ENCODE measurements around the gene NIPSNAP3A.

GRCh38 chr9:104774831-104775573, 27.5 kb downstream of the NIPSNAP3A start:
- no peak for TF ChIP-seq EZH2 (IDR thresholded peaks at IDR 0.05; ENCODE audit: borderline replicate concordance, low read depth, low read length, poor library complexity, severe bottlenecking)
- no peak for TF ChIP-seq CTCF (conservative IDR thresholded peaks at IDR 0.05; ENCODE audit: low read depth, low read length)
